AG09319 (cell line): ENCODE measurements around the gene NHLH2.

ENCODE experiments used
- DNase-seq: peaks from one replicate; pipeline ENCODE4 v3.0.0-alpha.2; 2010; ENCODE audit warnings: low read depth; ENCODE audit errors: extremely low read depth
- TF ChIP-seq, protein P1 (sequence below): IDR thresholded peaks from 2 replicates; pipeline ENCODE4 v1.5.1; 2011; ENCODE audit warnings: low read depth, mild to moderate bottlenecking, inconsistent platforms, low read length, moderate library complexity

The NHLH2 gene

GRCh38 chr1:115791816-115792215 lies 49.1 kb downstream of the NHLH2 start:
- no peak for DNase-seq
- TF ChIP-seq, protein P1, sequence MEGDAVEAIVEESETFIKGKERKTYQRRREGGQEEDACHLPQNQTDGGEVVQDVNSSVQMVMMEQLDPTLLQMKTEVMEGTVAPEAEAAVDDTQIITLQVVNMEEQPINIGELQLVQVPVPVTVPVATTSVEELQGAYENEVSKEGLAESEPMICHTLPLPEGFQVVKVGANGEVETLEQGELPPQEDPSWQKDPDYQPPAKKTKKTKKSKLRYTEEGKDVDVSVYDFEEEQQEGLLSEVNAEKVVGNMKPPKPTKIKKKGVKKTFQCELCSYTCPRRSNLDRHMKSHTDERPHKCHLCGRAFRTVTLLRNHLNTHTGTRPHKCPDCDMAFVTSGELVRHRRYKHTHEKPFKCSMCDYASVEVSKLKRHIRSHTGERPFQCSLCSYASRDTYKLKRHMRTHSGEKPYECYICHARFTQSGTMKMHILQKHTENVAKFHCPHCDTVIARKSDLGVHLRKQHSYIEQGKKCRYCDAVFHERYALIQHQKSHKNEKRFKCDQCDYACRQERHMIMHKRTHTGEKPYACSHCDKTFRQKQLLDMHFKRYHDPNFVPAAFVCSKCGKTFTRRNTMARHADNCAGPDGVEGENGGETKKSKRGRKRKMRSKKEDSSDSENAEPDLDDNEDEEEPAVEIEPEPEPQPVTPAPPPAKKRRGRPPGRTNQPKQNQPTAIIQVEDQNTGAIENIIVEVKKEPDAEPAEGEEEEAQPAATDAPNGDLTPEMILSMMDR = no peak

DNA sequence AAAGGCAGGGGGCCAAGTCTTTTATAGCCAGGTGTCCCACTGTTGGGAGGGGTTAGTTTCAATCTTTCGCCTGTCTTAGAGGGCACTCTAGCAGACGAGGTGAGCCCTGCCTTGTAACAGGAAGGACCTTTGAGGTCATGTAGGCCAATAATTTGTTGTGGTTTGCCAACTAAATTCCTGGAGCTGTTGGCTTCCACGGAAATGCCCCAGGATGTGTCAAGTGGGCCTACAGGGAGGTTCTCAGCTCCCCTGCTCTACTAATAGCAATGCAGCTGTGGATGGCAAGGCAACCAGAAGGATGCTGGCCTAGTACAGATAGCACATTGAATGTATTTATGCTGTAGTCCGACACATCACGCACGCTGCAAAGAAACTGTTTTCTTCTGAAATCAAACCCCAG lies 50.1 kb downstream of the NHLH2 start:
- TF ChIP-seq, protein P1 = no peak
- DNase-seq = no peak

GRCh38 chr1:115790356-115790755 lies 50.6 kb downstream of the NHLH2 start:
- DNase-seq = no peak
- TF ChIP-seq, protein P1 = no peak
